Panc1 (cell line): ENCODE data around the gene C1QC. TPM values are rescaled to one million over a fixed set of nuclear protein-coding genes. Genes with fewer than 3 reads are reported as not detected.
"Not testable (repeated sequence)": the region's sequence is repeated elsewhere in the genome, so short reads cannot be mapped to it uniquely, and the experiment has no call there.

Source experiments
- ATAC-seq: fragments of 200-7000 bp; cut with Tn5 transposase; 2 replicates; pipeline ENCODE4 v1.9.1; 2020; ENCODE audit warnings: mild to moderate bottlenecking, moderate library complexity
- BruUV-seq: library from RNA; stranded (reverse); fragments of 400-500 nt; replicated peaks from 2 replicates; lab custom pipeline; 2021; lab: Mats Ljungman, UMichigan
- CTCF ChIA-PET: fragments of 300-600 bp; sonication (Branson Sonifier 250); formaldehyde crosslinking; loops from one replicate; lab custom pipeline; 2022; ENCODE audit warnings: antibody characterized with exemption; lab: Charles Lee
- POLR2A ChIA-PET: fragments of 300-600 bp; sonication (Branson Sonifier 250); formaldehyde crosslinking; loops from one replicate; lab custom pipeline; 2022; ENCODE audit warnings: antibody characterized with exemption; lab: Charles Lee
- DNase-seq: peaks from one replicate; pipeline ENCODE4 v3.0.0-alpha.2; 2010; ENCODE audit warnings: low read depth, low spot score
- H3K27ac ChIP-seq: 2 replicates; pipeline ENCODE4 v1.5.1; 2011; ENCODE audit warnings: mild to moderate bottlenecking, low read length, inconsistent platforms
- H3K27me3 ChIP-seq: fragments of 200-500 bp; sonication (Bioruptor generic); 2 replicates; pipeline ENCODE4 v1.6.0; 2014; ENCODE audit warnings: low read length, inconsistent platforms; ENCODE audit not compliant: control insufficient read depth, insufficient read depth
- H3K36me3 ChIP-seq: fragments of 200-500 bp; sonication (Bioruptor generic); 2 replicates; pipeline ENCODE4 v1.5.1; 2014; ENCODE audit warnings: inconsistent platforms, mild to moderate bottlenecking, low read length, moderate library complexity; ENCODE audit not compliant: control insufficient read depth, insufficient read depth
- H3K4me1 ChIP-seq: 2 replicates; pipeline ENCODE4 v1.5.1; 2011; ENCODE audit warnings: inconsistent platforms, mild to moderate bottlenecking, low read length, moderate library complexity; ENCODE audit not compliant: control insufficient read depth, insufficient read depth
- H3K4me3 ChIP-seq, 2 experiments: 2 replicates each; pipeline ENCODE4 v1.5.1; 2011 to 2012; ENCODE audit warnings: low read depth in 2 of 2, low read length in 2 of 2, mild to moderate bottlenecking in 2 of 2, inconsistent platforms in 1 of 2, moderate library complexity in 1 of 2
- H3K9me3 ChIP-seq: fragments of 200-500 bp; sonication (Bioruptor generic); 2 replicates; pipeline ENCODE4 v1.5.1; 2014; ENCODE audit warnings: low read depth, mild to moderate bottlenecking, inconsistent platforms, low read length, moderate library complexity; ENCODE audit not compliant: control insufficient read depth, insufficient read depth
- CTCF ChIP-seq: fragments of 450-650 bp; IDR thresholded peaks from 2 replicates; pipeline ENCODE4 v1.5.1; 2017; ENCODE audit warnings: mild to moderate bottlenecking
- POLR2AphosphoS5 ChIP-seq: IDR thresholded peaks from 2 replicates; pipeline ENCODE4 v1.6.1; 2012; ENCODE audit warnings: mild to moderate bottlenecking, low read depth, low read length, moderate library complexity
- SIN3A ChIP-seq: IDR thresholded peaks from 2 replicates; pipeline ENCODE4 v1.6.1; 2012; ENCODE audit warnings: low read depth, mild to moderate bottlenecking, low read length, moderate library complexity, borderline replicate concordance; ENCODE audit not compliant: insufficient read depth
- TCF7L2 ChIP-seq: IDR thresholded peaks from 2 replicates; pipeline ENCODE4 v1.6.1; 2011; ENCODE audit warnings: mild to moderate bottlenecking, low read depth, low read length, inconsistent platforms
- in situ Hi-C: cut with HindIII; loops from 2 replicates; pipeline ENCODE4 v1.10.0; 2016; ENCODE audit warnings: low sequenced_read_pairs, low pct_unique_long_range_greater_than_20kb
- intact Hi-C: fragments of 100-400 bp; cut with micrococcal nuclease; formaldehyde crosslinking; loops from one replicate; pipeline ENCODE4 v1.10.0; 2022; ENCODE audit not compliant: unreplicated experiment
- total RNA-seq: library from RNA; stranded (reverse); gene quantifications from one replicate; pipeline ENCODE4 v1.2.1, GENCODE V29; 2021; ENCODE audit not compliant: unreplicated experiment
- TF ChIP-seq, protein P1 (sequence below), 2 experiments: IDR thresholded peaks; 2 replicates each; pipeline ENCODE4 v1.6.1; 2011 to 2012; ENCODE audit warnings: low read depth in 2 of 2, control low read depth in 1 of 2, low read length in 1 of 2, mild to moderate bottlenecking in 1 of 2, moderate library complexity in 1 of 2; ENCODE audit not compliant: insufficient read depth in 1 of 2

Gene C1QC
- total RNA-seq, 1 experiment from 2014 or later: 0.64 TPM

- POLR2A ChIA-PET: no interaction called here
- intact Hi-C loops: loop anchor here (5.0 kb wide), 1 partner anchor 301 kb away; no protein-coding TSS in a partner anchor
- Histone ChIP-seq H3K27me3 (no peaks in the 10 kb centered on the region), H3K4me3 (no peak overlapping the region), H3K27ac (no peak overlapping the region), H3K36me3 (no peaks in the 10 kb centered on the region), H3K4me1 (no peaks in the 10 kb centered on the region; the same call in 1 of the 2 replicates), H3K9me3 (no peaks in the 10 kb centered on the region)
- no TSS peak for BruUV-seq
- no peak for ATAC-seq
- CTCF ChIA-PET: interaction anchor here (0.6 kb wide), 3 partner anchors 94 to 222 kb away, joined by 4 to 6 read pairs (median 5); no protein-coding TSS in a partner anchor
- in situ Hi-C loops: no loop called here
- TF ChIP-seq SIN3A: no peak
- no peak for TF ChIP-seq CTCF
- no peak for TF ChIP-seq POLR2AphosphoS5
- TF ChIP-seq TCF7L2: no peak
- TF ChIP-seq, protein P1, sequence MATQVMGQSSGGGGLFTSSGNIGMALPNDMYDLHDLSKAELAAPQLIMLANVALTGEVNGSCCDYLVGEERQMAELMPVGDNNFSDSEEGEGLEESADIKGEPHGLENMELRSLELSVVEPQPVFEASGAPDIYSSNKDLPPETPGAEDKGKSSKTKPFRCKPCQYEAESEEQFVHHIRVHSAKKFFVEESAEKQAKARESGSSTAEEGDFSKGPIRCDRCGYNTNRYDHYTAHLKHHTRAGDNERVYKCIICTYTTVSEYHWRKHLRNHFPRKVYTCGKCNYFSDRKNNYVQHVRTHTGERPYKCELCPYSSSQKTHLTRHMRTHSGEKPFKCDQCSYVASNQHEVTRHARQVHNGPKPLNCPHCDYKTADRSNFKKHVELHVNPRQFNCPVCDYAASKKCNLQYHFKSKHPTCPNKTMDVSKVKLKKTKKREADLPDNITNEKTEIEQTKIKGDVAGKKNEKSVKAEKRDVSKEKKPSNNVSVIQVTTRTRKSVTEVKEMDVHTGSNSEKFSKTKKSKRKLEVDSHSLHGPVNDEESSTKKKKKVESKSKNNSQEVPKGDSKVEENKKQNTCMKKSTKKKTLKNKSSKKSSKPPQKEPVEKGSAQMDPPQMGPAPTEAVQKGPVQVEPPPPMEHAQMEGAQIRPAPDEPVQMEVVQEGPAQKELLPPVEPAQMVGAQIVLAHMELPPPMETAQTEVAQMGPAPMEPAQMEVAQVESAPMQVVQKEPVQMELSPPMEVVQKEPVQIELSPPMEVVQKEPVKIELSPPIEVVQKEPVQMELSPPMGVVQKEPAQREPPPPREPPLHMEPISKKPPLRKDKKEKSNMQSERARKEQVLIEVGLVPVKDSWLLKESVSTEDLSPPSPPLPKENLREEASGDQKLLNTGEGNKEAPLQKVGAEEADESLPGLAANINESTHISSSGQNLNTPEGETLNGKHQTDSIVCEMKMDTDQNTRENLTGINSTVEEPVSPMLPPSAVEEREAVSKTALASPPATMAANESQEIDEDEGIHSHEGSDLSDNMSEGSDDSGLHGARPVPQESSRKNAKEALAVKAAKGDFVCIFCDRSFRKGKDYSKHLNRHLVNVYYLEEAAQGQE (IDR thresholded peaks at IDR 0.05; ENCODE audit: insufficient read depth in 1 of 2, low read depth in 2 of 2, low read length in 1 of 2): no peak
- no peak for DNase-seq
Observed at GRCh38 chr1:22666412-22666811, 23.0 kb downstream of the C1QC start.

- H3K36me3 ChIP-seq, DNase-seq, POLR2A ChIA-PET, in situ Hi-C loops, ATAC-seq, H3K4me1 ChIP-seq, H3K4me3 ChIP-seq, BruUV-seq, H3K27me3 ChIP-seq, H3K9me3 ChIP-seq, H3K27ac ChIP-seq: not testable (repeated sequence)
- intact Hi-C loops: loop anchor here (5.0 kb wide), 1 partner anchor 298 kb away; no protein-coding TSS in a partner anchor
- CTCF ChIA-PET: interaction anchor here (0.7 kb wide), 1 partner anchor 192 kb away, joined by 4 read pairs; no protein-coding TSS in a partner anchor
Observed at GRCh38 chr1:22668840-22669239, 25.4 kb downstream of the C1QC start.

DNA sequence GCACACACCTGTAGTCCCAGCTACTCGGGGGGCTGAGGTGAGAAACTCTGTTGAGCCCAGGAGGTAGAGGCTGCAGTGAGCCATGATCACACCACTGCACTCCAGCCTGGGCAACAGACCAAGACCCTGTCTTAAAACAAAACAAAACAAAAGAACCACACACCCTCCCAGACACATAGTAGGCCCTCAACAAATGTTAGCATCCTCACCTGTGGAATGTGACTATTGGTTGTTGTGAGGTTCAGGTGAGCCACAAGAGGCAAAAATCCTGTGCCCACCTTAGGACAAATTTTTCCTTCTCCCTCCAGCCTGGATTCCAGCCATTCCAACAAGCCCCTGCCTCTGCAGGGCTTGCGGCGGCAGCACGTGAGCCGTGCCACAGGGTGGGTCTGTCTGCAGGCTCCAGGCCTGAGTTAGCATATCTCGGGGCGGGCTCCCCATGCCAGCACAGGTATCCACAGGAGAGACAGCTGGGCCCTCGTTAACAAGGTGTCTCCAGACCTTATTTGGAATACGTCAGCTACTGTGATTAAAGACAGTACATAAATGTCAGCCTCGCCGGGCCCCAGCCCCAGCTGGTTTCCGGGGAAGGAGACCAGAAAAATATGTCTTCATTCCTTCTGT lies 27.0 kb downstream of the C1QC start:
- in situ Hi-C loops: no loop called here
- intact Hi-C loops: loop anchor here (5.0 kb wide), 2 partner anchors 217 to 262 kb away; no protein-coding TSS in a partner anchor

More for the DNA sequence above, 27.0 kb downstream of the C1QC start:
- ATAC-seq: no peak
- POLR2A ChIA-PET: interaction anchor here (0.5 kb wide), 1 partner anchor 13 kb away, joined by 3 read pairs; no protein-coding TSS in a partner anchor
- Histone ChIP-seq H3K9me3 (no peaks in the 10 kb centered on the region), H3K27ac (no peak overlapping the region), H3K27me3 (no peaks in the 10 kb centered on the region), H3K4me3 (no peak overlapping the region), H3K36me3 (no peaks in the 10 kb centered on the region), H3K4me1 (no peaks in the 10 kb centered on the region; the same call in 1 of the 2 replicates)
- no peak for TF ChIP-seq POLR2AphosphoS5
- no peak for TF ChIP-seq CTCF
- TF ChIP-seq TCF7L2: no peak
- TF ChIP-seq SIN3A: no peak
- TF ChIP-seq, protein P1 (IDR thresholded peaks at IDR 0.05; ENCODE audit: insufficient read depth in 1 of 2, low read depth in 2 of 2, low read length in 1 of 2): no peak
- CTCF ChIA-PET: interaction anchor here (1.0 kb wide), 1 partner anchor 8 kb away, joined by 3 read pairs; no protein-coding TSS in a partner anchor
- no TSS peak for BruUV-seq
- no peak for DNase-seq
